HCT116 (cell line): Measurements from ENCODE around the gene BEND4. TPM values are rescaled to one million over a fixed set of nuclear protein-coding genes. Genes with fewer than 3 reads are reported as not detected.

ENCODE experiments used
- ATAC-seq: fragments of 200-7000 bp; cut with Tn5 transposase; 2 replicates; pipeline ENCODE4 v1.9.1; 2020; ENCODE audit warnings: mild to moderate bottlenecking, moderate library complexity
- BruUV-seq: library from RNA; stranded (reverse); fragments of 400-500 nt; replicated peaks from 2 replicates; lab custom pipeline; 2021; lab: Mats Ljungman, UMichigan
- CTCF ChIA-PET: fragments of 300-600 bp; sonication (Branson Sonifier 250); formaldehyde crosslinking; loops from one replicate; lab custom pipeline; 2021; ENCODE audit warnings: antibody characterized with exemption; lab: Charles Lee
- POLR2A ChIA-PET: fragments of 300-600, 350-600 bp; sonication (Branson Sonifier 250); formaldehyde crosslinking; loops from one replicate; lab custom pipeline; 2021; ENCODE audit warnings: antibody characterized with exemption; lab: Charles Lee
- RAD21 ChIA-PET, 2 experiments: fragments of 300-600 bp; sonication (Branson Sonifier 250); formaldehyde crosslinking; loops; one replicate each; lab custom pipeline; 2023; ENCODE audit warnings: low total read pairs in 2 of 2; ENCODE audit not compliant: uncharacterized antibody in 2 of 2, unreplicated experiment in 2 of 2, low non-redundant PET in 1 of 2; lab: Charles Lee
- DNase-seq: peaks from one replicate; pipeline ENCODE4 v3.0.0-alpha.2; 2010; ENCODE audit warnings: low read depth, low spot score
- H2AFZ ChIP-seq: fragments of 200-600 bp; shearing (Covaris generic), sonication (generic); 2 replicates; pipeline ENCODE4 v1.6.1; 2017; ENCODE audit warnings: low read depth, mixed run types, mixed read lengths, antibody characterized with exemption, low read length; ENCODE audit not compliant: poor library complexity, severe bottlenecking
- H3K27ac ChIP-seq: 2 replicates; pipeline ENCODE4 v1.5.1; 2012; ENCODE audit warnings: low read depth, low read length
- H3K27me3 ChIP-seq: fragments of 200-600 bp; sonication (generic); 2 replicates; pipeline ENCODE4 v1.6.1; 2016; ENCODE audit warnings: mixed run types, low read length, mixed read lengths; ENCODE audit not compliant: insufficient read depth
- H3K36me3 ChIP-seq, 2 experiments: fragments of 200-500 bp in 1 of 2; fragments of 200-600 bp in 1 of 2; sonication (Bioruptor generic) in 1 of 2; sonication (generic) in 1 of 2; 2 replicates each; pipeline versions ENCODE4 v1.5.1 to v1.6.1; 2014 to 2016; ENCODE audit warnings: low read length in 2 of 2, inconsistent platforms in 1 of 2, mixed read lengths in 1 of 2, mixed run types in 1 of 2; ENCODE audit not compliant: insufficient read depth in 2 of 2, control insufficient read depth in 1 of 2
- H3K4me1 ChIP-seq, 2 experiments: fragments of 200-600 bp in 1 of 2; sonication (generic) in 1 of 2; 2 replicates each; pipeline versions ENCODE4 v1.5.1 to v1.6.1; 2012 to 2017; ENCODE audit warnings: low read length in 2 of 2, inconsistent platforms in 1 of 2, mild to moderate bottlenecking in 1 of 2, mixed read lengths in 1 of 2, mixed run types in 1 of 2, moderate library complexity in 1 of 2; ENCODE audit not compliant: insufficient read depth in 2 of 2, control insufficient read depth in 1 of 2
- H3K4me2 ChIP-seq: fragments of 200-600 bp; sonication (generic); 2 replicates; pipeline ENCODE4 v1.6.1; 2017; ENCODE audit warnings: mixed run types, low read length, mixed read lengths
- H3K4me3 ChIP-seq, 2 experiments: fragments of 200-600 bp in 1 of 2; sonication (generic) in 1 of 2; replicated peaks in 1 of 2; 2 replicates each; pipeline ENCODE4 v1.5.1; 2011 to 2016; ENCODE audit warnings: low read length in 2 of 2, control low read depth in 1 of 2, low read depth in 1 of 2, mild to moderate bottlenecking in 1 of 2, mixed read lengths in 1 of 2, mixed run types in 1 of 2
- H3K79me2 ChIP-seq: fragments of 200-600 bp; sonication (generic); 2 replicates; pipeline ENCODE4 v1.6.1; 2017; ENCODE audit warnings: mild to moderate bottlenecking, mixed run types, low read length, moderate library complexity, mixed read lengths; ENCODE audit not compliant: insufficient read depth
- H3K9ac ChIP-seq: fragments of 200-600 bp; sonication (generic); 2 replicates; pipeline ENCODE4 v1.6.1; 2016; ENCODE audit warnings: low read length, mixed read lengths
- H3K9me2 ChIP-seq: fragments of 200-600 bp; sonication (generic), shearing (Covaris generic); 2 replicates; pipeline ENCODE4 v1.6.1; 2017; ENCODE audit warnings: mixed run types, mild to moderate bottlenecking, moderate library complexity; ENCODE audit not compliant: insufficient read depth
- H3K9me3 ChIP-seq, 2 experiments: fragments of 200-500 bp in 1 of 2; fragments of 200-600 bp in 1 of 2; sonication (Bioruptor generic) in 1 of 2; sonication (generic) in 1 of 2; 2 replicates each; pipeline ENCODE4 v1.6.1; 2014 to 2017; ENCODE audit warnings: low read length in 2 of 2, mixed read lengths in 2 of 2, inconsistent platforms in 1 of 2, low read depth in 1 of 2, mild to moderate bottlenecking in 1 of 2, mixed run types in 1 of 2, moderate library complexity in 1 of 2; ENCODE audit not compliant: control insufficient read depth in 1 of 2, insufficient read depth in 1 of 2
- H4K20me1 ChIP-seq: fragments of 200-600 bp; sonication (generic), shearing (Covaris generic); 2 replicates; pipeline ENCODE4 v1.6.1; 2017; ENCODE audit warnings: mixed run types, mild to moderate bottlenecking, moderate library complexity; ENCODE audit not compliant: insufficient read depth
- ATF3 ChIP-seq: IDR thresholded peaks from 2 replicates; pipeline ENCODE4 v1.6.1; 2012
- CBX3 ChIP-seq: IDR thresholded peaks from 2 replicates; pipeline ENCODE4 v1.6.1; 2012; ENCODE audit warnings: low read depth
- CEBPB ChIP-seq: IDR thresholded peaks from 2 replicates; pipeline ENCODE4 v1.6.1; 2012; ENCODE audit warnings: low read depth
- CTCF ChIP-seq, 3 experiments: fragments of 200-600 bp in 1 of 3; sonication (generic) in 1 of 3; IDR thresholded peaks in 2 of 3; conservative IDR thresholded peaks in 1 of 3; 2 replicates each; pipeline ENCODE4 v1.5.1; 2012 to 2017; ENCODE audit warnings: low read depth in 2 of 3, low read length in 2 of 3, antibody characterized with exemption in 1 of 3, borderline replicate concordance in 1 of 3, control low read depth in 1 of 3, mild to moderate bottlenecking in 1 of 3, mixed read lengths in 1 of 3, mixed run types in 1 of 3, moderate library complexity in 1 of 3; ENCODE audit not compliant: insufficient read depth in 1 of 3
- EGR1 ChIP-seq: IDR thresholded peaks from 2 replicates; pipeline ENCODE4 v1.6.1; 2012; ENCODE audit warnings: low read depth
- ELF1 ChIP-seq: IDR thresholded peaks from 2 replicates; pipeline ENCODE4 v1.6.1; 2012; ENCODE audit warnings: low read depth, borderline replicate concordance
- EZH2phosphoT487 ChIP-seq: fragments of 200-600 bp; IDR thresholded peaks from 2 replicates; pipeline ENCODE4 v1.6.1; 2018; ENCODE audit warnings: antibody characterized with exemption, borderline replicate concordance
- JUND ChIP-seq: IDR thresholded peaks from 2 replicates; pipeline ENCODE4 v1.6.1; 2012
- MAX ChIP-seq: IDR thresholded peaks from 2 replicates; pipeline ENCODE4 v1.6.1; 2012
- POLR2A ChIP-seq: IDR thresholded peaks from 2 replicates; pipeline ENCODE4 v1.7.0; 2011; ENCODE audit warnings: borderline replicate concordance; ENCODE audit not compliant: insufficient read depth, insufficient read length; ENCODE audit errors: extremely low read depth
- POLR2AphosphoS5 ChIP-seq: IDR thresholded peaks from 2 replicates; pipeline ENCODE4 v1.6.1; 2011; ENCODE audit warnings: mild to moderate bottlenecking, low read depth, low read length, moderate library complexity
- RAD21 ChIP-seq: IDR thresholded peaks from 2 replicates; pipeline ENCODE4 v1.6.1; 2012; ENCODE audit warnings: low read depth, mild to moderate bottlenecking
- REST ChIP-seq: IDR thresholded peaks from 2 replicates; pipeline ENCODE4 v1.6.1; 2012; ENCODE audit warnings: low read depth
- ZBTB33 ChIP-seq: IDR thresholded peaks from 2 replicates; pipeline ENCODE4 v1.6.1; 2011; ENCODE audit warnings: mild to moderate bottlenecking, low read length, moderate library complexity; ENCODE audit not compliant: insufficient replicate concordance; ENCODE audit errors: extremely low read depth
- intact Hi-C: fragments of 100-400 bp; cut with micrococcal nuclease; formaldehyde crosslinking; loops from 2 replicates; pipeline ENCODE4 v1.10.0; 2022
- total RNA-seq: library from RNA; stranded (reverse); gene quantifications from one replicate; pipeline ENCODE4 v1.2.1, GENCODE V29; 2021; ENCODE audit not compliant: unreplicated experiment

Gene BEND4
- total RNA-seq, 1 experiment from 2014 or later: 0.05 TPM

- H3K79me2 ChIP-seq: no peaks in the 10 kb centered on the region
- no peaks in the 10 kb centered on the region for H3K9me2 ChIP-seq
- no peak overlapping the region for H3K4me3 ChIP-seq
- H3K36me3 ChIP-seq: no peaks in the 10 kb centered on the region
- no TSS peak for BruUV-seq
- H3K9me3 ChIP-seq: no peaks in the 10 kb centered on the region
- ChIA-PET POLR2A (no interaction called here), CTCF (no interaction called here), RAD21 (no interaction called here)
- H3K4me1 ChIP-seq: no peaks in the 10 kb centered on the region
- H3K27me3 ChIP-seq: peaks cover 24% of the 10 kb centered on the region
- H2AFZ ChIP-seq: no peak overlapping the region
- no peak for DNase-seq
- no peak overlapping the region for H3K4me2 ChIP-seq
- intact Hi-C loops: no loop called here
- H4K20me1 ChIP-seq: no peaks in the 10 kb centered on the region
- no peak for ATAC-seq
- H3K27ac ChIP-seq: no peak overlapping the region
- H3K9ac ChIP-seq: no peak overlapping the region
- no peak for TF ChIP-seq EZH2phosphoT487
- TF ChIP-seq ELF1: no peak
- no peak for TF ChIP-seq CEBPB
- TF ChIP-seq CBX3: no peak
- no peak for TF ChIP-seq CTCF (IDR thresholded peaks at IDR 0.05 in 2 of 3, conservative IDR thresholded peaks at IDR 0.05 in 1 of 3; ENCODE audit: borderline replicate concordance in 1 of 3, insufficient read depth in 1 of 3, low read depth in 2 of 3, low read length in 2 of 3)
- TF ChIP-seq EGR1: no peak
- TF ChIP-seq ATF3: no peak
- TF ChIP-seq JUND: no peak
- no peak for TF ChIP-seq POLR2A
- TF ChIP-seq ZBTB33: no peak
- TF ChIP-seq MAX: no peak
- TF ChIP-seq POLR2AphosphoS5: no peak
- no peak for TF ChIP-seq REST
- no peak for TF ChIP-seq RAD21
These were observed 19.4 kb downstream of the BEND4 start for GRCh38 chr4:42133006-42133405.
